AG10803 (cell line): ENCODE measurements around the gene ZNF865.

Experiments used
- DNase-seq: peaks from one replicate; pipeline ENCODE4 v3.0.0; 2010; ENCODE audit warnings: low read depth
- H3K4me3 ChIP-seq: 2 replicates; pipeline ENCODE4 v1.5.1; 2011; ENCODE audit warnings: mild to moderate bottlenecking, low read length, control low read depth
- TF ChIP-seq, protein P1 (sequence below): conservative IDR thresholded peaks from 2 replicates; pipeline ENCODE4 v1.5.1; 2011; ENCODE audit warnings: mild to moderate bottlenecking, low read length, control low read depth, inconsistent platforms

ZNF865 gene

DNA sequence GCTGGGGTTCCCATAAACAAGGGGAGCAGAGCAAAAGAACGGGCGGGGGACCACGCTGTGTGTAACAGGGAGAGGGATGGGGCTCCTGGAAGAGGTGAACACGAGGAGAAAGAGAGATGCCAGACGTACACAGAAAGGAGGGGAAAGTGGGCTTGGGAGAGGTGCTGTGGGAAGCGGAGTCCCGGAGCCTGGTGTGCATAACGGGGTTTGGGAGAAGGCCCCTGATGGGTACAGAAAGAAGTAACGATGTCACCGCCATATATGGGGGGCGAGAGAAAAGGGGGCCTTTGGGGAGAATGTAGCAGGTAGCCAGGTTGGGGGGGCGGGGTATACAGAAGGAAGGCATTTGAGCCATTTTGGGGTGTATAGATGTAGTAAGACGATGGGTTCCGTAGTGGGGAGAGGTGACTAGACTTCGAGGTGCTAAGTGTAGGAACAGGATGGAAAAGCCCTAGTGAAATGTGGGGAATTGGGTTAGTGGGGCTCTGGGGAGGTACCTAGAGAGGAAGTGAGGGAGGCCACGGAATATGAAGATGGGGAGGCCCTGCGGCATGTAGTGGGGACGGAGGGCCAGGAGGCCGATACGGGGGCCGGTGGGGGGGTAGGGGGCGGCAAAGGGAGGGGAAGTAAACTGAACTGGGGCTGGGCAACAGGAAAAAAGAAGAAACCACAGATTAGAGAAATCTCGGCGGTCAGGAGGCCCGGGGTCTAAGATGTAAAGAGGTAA lies 36.1 kb downstream of the ZNF865 start:
- H3K4me3 ChIP-seq, result peak overlapping the region; percentile 70
- no peak for DNase-seq
- TF ChIP-seq, protein P1, sequence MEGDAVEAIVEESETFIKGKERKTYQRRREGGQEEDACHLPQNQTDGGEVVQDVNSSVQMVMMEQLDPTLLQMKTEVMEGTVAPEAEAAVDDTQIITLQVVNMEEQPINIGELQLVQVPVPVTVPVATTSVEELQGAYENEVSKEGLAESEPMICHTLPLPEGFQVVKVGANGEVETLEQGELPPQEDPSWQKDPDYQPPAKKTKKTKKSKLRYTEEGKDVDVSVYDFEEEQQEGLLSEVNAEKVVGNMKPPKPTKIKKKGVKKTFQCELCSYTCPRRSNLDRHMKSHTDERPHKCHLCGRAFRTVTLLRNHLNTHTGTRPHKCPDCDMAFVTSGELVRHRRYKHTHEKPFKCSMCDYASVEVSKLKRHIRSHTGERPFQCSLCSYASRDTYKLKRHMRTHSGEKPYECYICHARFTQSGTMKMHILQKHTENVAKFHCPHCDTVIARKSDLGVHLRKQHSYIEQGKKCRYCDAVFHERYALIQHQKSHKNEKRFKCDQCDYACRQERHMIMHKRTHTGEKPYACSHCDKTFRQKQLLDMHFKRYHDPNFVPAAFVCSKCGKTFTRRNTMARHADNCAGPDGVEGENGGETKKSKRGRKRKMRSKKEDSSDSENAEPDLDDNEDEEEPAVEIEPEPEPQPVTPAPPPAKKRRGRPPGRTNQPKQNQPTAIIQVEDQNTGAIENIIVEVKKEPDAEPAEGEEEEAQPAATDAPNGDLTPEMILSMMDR, result no peak

DNA sequence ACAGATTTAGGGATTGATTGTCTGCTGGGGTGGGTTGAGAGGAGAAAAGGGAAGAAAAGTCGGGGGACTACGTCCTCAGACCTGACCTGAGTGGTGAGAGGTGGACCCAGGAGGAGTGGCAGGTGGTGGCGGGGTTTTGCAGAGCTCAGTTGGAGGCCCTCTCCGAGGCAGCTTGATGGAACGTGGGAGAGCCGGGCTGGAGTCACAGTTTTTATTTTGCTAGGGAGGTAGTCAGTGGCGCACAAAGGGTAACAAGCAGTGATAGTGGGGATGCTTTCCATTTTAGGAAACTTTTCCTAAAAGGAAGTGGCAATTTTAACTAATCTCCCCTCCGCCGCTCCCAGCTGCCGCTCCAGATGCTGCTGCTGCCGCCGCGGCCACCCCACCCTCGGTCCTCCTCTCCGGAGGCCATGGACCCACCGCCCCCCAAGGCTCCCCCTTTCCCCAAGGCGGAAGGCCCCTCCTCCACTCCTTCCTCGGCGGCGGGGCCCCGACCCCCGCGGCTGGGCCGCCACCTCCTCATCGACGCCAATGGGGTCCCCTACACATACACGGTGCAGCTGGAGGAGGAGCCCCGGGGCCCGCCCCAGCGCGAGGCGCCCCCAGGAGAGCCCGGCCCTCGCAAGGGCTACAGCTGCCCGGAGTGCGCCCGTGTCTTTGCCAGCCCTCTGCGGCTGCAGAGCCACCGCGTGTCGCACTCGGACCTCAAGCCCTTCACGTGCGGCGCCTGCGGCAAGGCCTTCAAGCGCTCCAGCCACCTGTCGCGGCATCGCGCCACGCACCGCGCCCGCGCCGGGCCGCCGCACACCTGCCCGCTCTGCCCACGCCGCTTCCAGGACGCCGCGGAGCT lies 36.9 kb downstream of the ZNF865 start:
- peak overlapping the region; percentile 70 for H3K4me3 ChIP-seq

DNA sequence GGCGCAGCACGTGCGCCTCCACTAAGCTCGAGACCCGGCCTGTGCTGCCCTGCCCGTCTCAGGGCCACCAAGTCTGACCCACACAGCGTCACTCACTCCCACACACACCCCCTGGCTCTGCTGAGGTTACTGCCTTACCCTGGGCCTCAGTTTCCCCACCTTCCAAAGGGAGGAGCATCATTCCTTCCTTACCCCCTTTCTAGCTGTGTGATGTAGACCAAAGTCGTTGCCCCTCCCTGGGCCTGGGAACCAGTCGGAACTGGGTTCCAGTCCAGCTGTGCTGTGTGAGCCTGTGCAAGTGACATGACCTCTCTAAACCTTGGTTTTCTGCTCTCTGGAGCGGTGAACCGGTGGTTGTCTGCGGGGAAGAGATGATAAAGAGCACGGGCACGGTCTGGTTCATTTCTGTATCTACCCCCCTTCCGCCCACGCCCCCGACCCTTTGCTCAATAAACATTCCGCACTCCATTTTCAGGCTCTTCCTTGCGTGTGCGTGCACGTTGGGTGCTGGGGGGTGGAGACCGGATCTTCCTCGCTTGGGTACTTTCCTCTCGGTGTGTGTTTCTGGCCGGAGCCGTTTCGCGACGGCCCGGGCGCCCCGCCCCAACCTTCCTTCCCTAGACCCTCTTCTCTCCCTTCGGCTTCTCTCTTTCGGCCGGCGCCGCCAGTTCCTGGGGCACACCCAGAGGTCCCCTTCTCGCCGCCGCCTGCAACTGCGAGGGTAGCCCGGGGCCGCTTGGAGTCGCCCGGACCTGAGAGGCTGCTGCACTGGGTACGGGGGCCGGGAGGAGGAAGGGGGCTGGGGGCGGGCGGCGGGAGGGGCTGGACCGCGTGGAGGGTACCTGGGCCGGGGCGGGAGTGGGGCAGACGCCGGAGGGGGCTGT lies 37.8 kb downstream of the ZNF865 start, which contains the start of gene ZNF581:
TSS of gene ZNF581 (plus strand) at position 647 of the 884 bp plus-strand sequence. CDS start 923 bp downstream, outside the sequence.
- H3K4me3 ChIP-seq, result peak within 1 kb of the TSS; percentile 70
- DNase-seq, result peak; percentile 74
- TF ChIP-seq, protein P1, result no peak

More for the DNA sequence above, 36.9 kb downstream of the ZNF865 start:
- TF ChIP-seq, protein P1, result no peak
- DNase-seq, result no peak

DNA sequence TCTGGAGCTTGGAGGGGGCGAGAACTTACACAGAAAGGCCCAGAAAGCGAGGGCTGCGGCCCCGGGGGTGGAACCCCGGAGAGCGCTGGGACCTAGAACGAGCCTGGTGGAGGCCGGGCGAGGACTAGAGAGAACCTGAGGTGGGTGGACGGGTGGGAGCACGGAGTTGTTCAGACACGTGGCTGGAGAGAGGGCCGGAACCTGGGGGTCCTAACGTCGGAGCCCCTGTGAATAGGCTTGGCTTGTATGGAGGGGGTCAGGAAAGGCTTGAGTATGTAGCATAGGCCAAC lies 38.4 kb downstream of the ZNF865 start:
- peak overlapping the region; percentile 70 for H3K4me3 ChIP-seq
- no peak for DNase-seq
- TF ChIP-seq, protein P1, result no peak

DNA sequence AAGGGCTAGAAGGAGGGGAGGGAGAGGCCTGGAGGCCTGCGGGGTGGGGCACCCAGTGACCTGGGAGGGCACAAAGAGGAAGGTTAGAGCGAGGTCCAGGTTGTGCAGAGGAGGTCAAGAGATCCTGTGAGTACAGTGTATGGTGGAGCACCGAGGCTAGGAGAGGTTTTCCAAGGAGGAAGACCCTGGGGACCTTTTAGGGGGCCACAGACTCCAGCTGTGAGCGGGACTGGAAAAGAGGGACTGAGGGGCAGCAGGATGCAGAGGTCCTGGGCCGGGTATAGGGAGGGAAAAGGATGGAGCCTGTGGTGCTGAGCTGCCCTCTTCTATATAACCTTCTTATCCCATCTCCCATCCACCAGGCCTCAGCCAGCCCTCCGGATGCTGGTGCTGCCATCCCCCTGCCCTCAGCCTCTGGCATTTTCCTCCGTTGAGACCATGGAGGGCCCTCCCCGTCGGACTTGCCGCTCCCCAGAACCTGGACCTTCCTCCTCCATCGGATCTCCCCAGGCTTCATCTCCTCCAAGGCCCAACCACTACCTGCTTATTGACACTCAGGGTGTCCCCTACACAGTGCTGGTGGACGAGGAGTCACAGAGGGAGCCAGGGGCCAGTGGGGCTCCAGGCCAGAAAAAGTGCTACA lies 38.9 kb downstream of the ZNF865 start:
- no peak for DNase-seq
- TF ChIP-seq, protein P1, result no peak
- peak overlapping the region; percentile 70 for H3K4me3 ChIP-seq

DNA sequence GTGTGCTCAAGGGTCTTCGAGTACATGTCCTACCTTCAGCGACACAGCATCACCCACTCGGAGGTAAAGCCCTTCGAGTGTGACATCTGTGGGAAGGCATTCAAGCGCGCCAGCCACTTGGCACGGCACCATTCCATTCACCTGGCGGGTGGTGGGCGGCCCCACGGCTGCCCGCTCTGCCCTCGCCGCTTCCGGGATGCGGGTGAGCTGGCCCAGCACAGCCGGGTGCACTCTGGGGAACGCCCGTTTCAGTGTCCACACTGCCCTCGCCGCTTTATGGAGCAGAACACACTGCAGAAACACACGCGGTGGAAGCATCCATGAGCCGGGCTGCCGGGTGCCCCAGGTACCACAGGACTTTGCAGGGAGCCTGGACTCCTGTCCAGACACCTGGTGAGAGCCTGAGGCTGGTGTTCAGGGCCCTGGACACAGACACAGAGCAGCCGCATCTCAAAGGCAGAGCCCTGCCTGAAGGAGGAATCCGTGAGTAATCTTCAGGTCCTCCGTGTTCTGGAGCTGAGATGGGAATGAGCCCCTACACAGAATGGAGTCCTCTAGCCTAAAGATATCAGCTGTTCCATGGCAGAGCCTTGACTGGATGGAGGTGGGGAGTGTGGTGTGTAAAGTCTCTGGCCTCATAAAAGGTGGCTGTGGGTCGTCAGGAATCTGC lies 39.5 kb downstream of the ZNF865 start:
- TF ChIP-seq, protein P1, result no peak
- H3K4me3 ChIP-seq, result peak overlapping the region; percentile 70
- DNase-seq, result no peak
